ENCODE data around the gene STK32B.

Gene STK32B

GRCh38 chr4:5256421-5256820 lies 205.1 kb downstream of the STK32B start:
- TF ChIP-seq YY1 (IDR thresholded peaks at IDR 0.05; ENCODE audit: low read depth) = no peak
- TF ChIP-seq CREB1 (IDR thresholded peaks at IDR 0.05; ENCODE audit: low read depth) = no peak
- TF ChIP-seq USF1 (IDR thresholded peaks at IDR 0.05) = no peak
- no peak for TF ChIP-seq RAD21 (IDR thresholded peaks at IDR 0.05; ENCODE audit: low read depth)
- TF ChIP-seq TCF12 (IDR thresholded peaks at IDR 0.05; ENCODE audit: low read depth) = no peak
- TF ChIP-seq FOXM1 (IDR thresholded peaks at IDR 0.05; ENCODE audit: borderline replicate concordance, low read depth) = no peak
- TF ChIP-seq MAX (IDR thresholded peaks at IDR 0.05) = no peak
- TF ChIP-seq CEBPB (IDR thresholded peaks at IDR 0.05) = no peak
- no peak for TF ChIP-seq EGR1 (IDR thresholded peaks at IDR 0.05)
- TF ChIP-seq EP300 (IDR thresholded peaks at IDR 0.05; ENCODE audit: borderline replicate concordance) = no peak
- TF ChIP-seq TAF1 (IDR thresholded peaks at IDR 0.05; ENCODE audit: low read depth) = no peak
- TF ChIP-seq TEAD4 (IDR thresholded peaks at IDR 0.05) = no peak

GRCh38 chr4:5257086-5257485 lies 205.8 kb downstream of the STK32B start:
- TF ChIP-seq REST (IDR thresholded peaks at IDR 0.05; ENCODE audit: low read depth) (no peak), EGR1 (IDR thresholded peaks at IDR 0.05) (no peak), TEAD4 (IDR thresholded peaks at IDR 0.05) (no peak), ZBTB7A (IDR thresholded peaks at IDR 0.05; ENCODE audit: low read depth) (no peak), EP300 (IDR thresholded peaks at IDR 0.05; ENCODE audit: borderline replicate concordance) (no peak), RAD21 (IDR thresholded peaks at IDR 0.05; ENCODE audit: low read depth) (no peak), YY1 (IDR thresholded peaks at IDR 0.05; ENCODE audit: low read depth) (no peak), TAF1 (IDR thresholded peaks at IDR 0.05; ENCODE audit: low read depth) (no peak), CREB1 (IDR thresholded peaks at IDR 0.05; ENCODE audit: low read depth) (no peak), MAX (IDR thresholded peaks at IDR 0.05) (no peak), USF1 (IDR thresholded peaks at IDR 0.05) (no peak), CEBPB (IDR thresholded peaks at IDR 0.05) (no peak), NFIC (IDR thresholded peaks at IDR 0.05) (no peak), TCF12 (IDR thresholded peaks at IDR 0.05; ENCODE audit: low read depth) (no peak)

- no peak for TF ChIP-seq YY1 (IDR thresholded peaks at IDR 0.05; ENCODE audit: low read depth)
- no peak for TF ChIP-seq TEAD4 (IDR thresholded peaks at IDR 0.05)
Measured at GRCh38 chr4:5259471-5259870, 208.2 kb downstream of the STK32B start.

GRCh38 chr4:5260121-5260520 lies 208.8 kb downstream of the STK32B start:
- TF ChIP-seq TAF1 (IDR thresholded peaks at IDR 0.05; ENCODE audit: low read depth) (no peak), YY1 (IDR thresholded peaks at IDR 0.05; ENCODE audit: low read depth) (no peak), CREB1 (IDR thresholded peaks at IDR 0.05; ENCODE audit: low read depth) (no peak), FOXM1 (IDR thresholded peaks at IDR 0.05; ENCODE audit: borderline replicate concordance, low read depth) (no peak), USF1 (IDR thresholded peaks at IDR 0.05) (no peak), EP300 (IDR thresholded peaks at IDR 0.05; ENCODE audit: borderline replicate concordance) (no peak)

GRCh38 chr4:5261866-5262265 lies 210.6 kb downstream of the STK32B start:
- no peak for TF ChIP-seq USF1 (IDR thresholded peaks at IDR 0.05)
- no peak for TF ChIP-seq ZBTB7A (IDR thresholded peaks at IDR 0.05; ENCODE audit: low read depth)
- TF ChIP-seq YY1 (IDR thresholded peaks at IDR 0.05; ENCODE audit: low read depth) = no peak
- no peak for TF ChIP-seq RAD21 (IDR thresholded peaks at IDR 0.05; ENCODE audit: low read depth)
- TF ChIP-seq EP300 (IDR thresholded peaks at IDR 0.05; ENCODE audit: borderline replicate concordance) = no peak
- no peak for TF ChIP-seq TEAD4 (IDR thresholded peaks at IDR 0.05)
- TF ChIP-seq REST (IDR thresholded peaks at IDR 0.05; ENCODE audit: low read depth) = no peak
- no peak for TF ChIP-seq TCF12 (IDR thresholded peaks at IDR 0.05; ENCODE audit: low read depth)
- TF ChIP-seq FOXM1 (IDR thresholded peaks at IDR 0.05; ENCODE audit: borderline replicate concordance, low read depth) = no peak
- no peak for TF ChIP-seq CEBPB (IDR thresholded peaks at IDR 0.05)
- no peak for TF ChIP-seq EGR1 (IDR thresholded peaks at IDR 0.05)
- TF ChIP-seq MAX (IDR thresholded peaks at IDR 0.05) = no peak

Measured in Ishikawa (cell line).